ENCODE data around the gene PCSK1N.

- TF ChIP-seq SP1 (IDR thresholded peaks at IDR 0.05) (no peak), PKNOX1 (IDR thresholded peaks at IDR 0.05) (no peak), FOXM1 (IDR thresholded peaks at IDR 0.05; ENCODE audit: borderline replicate concordance) (no peak)
Measured at GRCh38 chrX:48793935-48794334, 41.5 kb downstream of the PCSK1N start.

All from HEK293T (cell line).